Left lung (tissue), 10 donors: ENCODE measurements around the gene PROX1. TPM values are rescaled to one million over a fixed set of nuclear protein-coding genes. Genes with fewer than 3 reads are reported as not detected.

Experiments used
- ATAC-seq: fragments of 200-7000 bp; cut with Tn5 transposase; one replicate; pipeline ENCODE4 v1.9.1; 2020; ENCODE audit warnings: moderate library complexity
- DNase-seq, 4 donors: peaks; one replicate each; pipeline ENCODE4 v3.0.0-alpha.2; 2013 to 2020
- H3K27ac ChIP-seq, 2 donors: fragments of 200-600 bp; sonication (generic) in 1 of 2; one replicate each; pipeline versions ENCODE4 v1.5.0 to v1.8.0; 2020 to 2021
- H3K27me3 ChIP-seq, 2 donors: fragments of 200-600 bp; sonication (generic) in 1 of 2; one replicate each; pipeline versions ENCODE4 v1.5.0 to v1.8.0; 2020 to 2021
- H3K36me3 ChIP-seq, 2 donors: fragments of 200-600 bp; sonication (generic) in 1 of 2; one replicate each; pipeline versions ENCODE4 v1.5.0 to v1.8.0; 2020 to 2021
- H3K4me1 ChIP-seq, 2 donors: fragments of 200-600 bp; one replicate each; pipeline ENCODE4 v1.8.0; 2021
- H3K4me3 ChIP-seq, 2 donors: fragments of 200-600 bp; sonication (generic) in 1 of 2; one replicate each; pipeline versions ENCODE4 v1.5.0 to v1.8.0; 2020 to 2021; ENCODE audit warnings: mild to moderate bottlenecking in 1 of 2
- H3K9me3 ChIP-seq, 2 donors: fragments of 200-600 bp; sonication (generic) in 1 of 2; one replicate each; pipeline versions ENCODE4 v1.5.0 to v1.8.0; 2020 to 2021
- intact Hi-C, 2 donors: fragments of 100-400 bp; cut with DNase I; formaldehyde crosslinking; loops; one replicate each; pipeline versions ENCODE4 v1.11.2 to v1.14.2; 2022
- polyA plus RNA-seq, 6 donors: library from polyadenylated mRNA; unstranded; fragments of 120-200 nt; gene quantifications; one replicate each; pipeline ENCODE4 v1.2.1, GENCODE V29; 2013; ENCODE audit not compliant: insufficient read length in 6 of 6
- total RNA-seq, 2 donors: library from RNA; stranded (reverse); fragmentation: NEBNext Ultra II Directional; extraction: Animal tissue kit (Norgen Biotek cat#: 25700); gene quantifications; one replicate each; pipeline ENCODE4 v1.2.1, GENCODE V29; 2021
- TF ChIP-seq, protein P1 (sequence below), 2 donors: fragments of 200-600 bp; sonication (generic) in 1 of 2; IDR thresholded peaks; one replicate each; pipeline versions ENCODE4 v1.5.0 to v1.8.0; 2021; ENCODE audit warnings: antibody characterized with exemption in 2 of 2
- donor health status: DM: no; HTN: yes; CAD: no.
- donor health status: DM: no; HTN: no; CAD: no.

Gene PROX1
- total and polyA plus RNA-seq, 8 donors, result 6.2 to 15.3 (median 9.1) TPM

DNA sequence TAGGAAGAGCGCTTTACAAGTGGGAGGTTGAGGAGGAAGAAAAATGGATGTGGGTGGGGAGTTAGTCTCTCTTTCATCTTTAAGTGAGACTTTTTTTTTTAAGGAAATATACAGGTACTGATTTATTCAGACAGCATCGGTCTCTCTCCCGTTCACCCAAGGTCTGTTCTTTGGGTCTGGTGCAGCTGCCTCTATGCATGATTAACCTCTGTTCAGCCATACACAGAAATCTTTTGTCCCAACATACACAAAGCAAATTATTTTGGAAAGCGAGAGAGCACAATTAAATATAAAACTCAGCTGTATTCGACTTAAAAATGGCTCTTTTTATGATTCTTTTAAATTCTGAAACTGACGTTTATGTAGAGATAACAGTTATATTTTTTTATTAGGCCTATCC lies 11.0 kb downstream of the PROX1 start:
- Histone ChIP-seq H3K4me3 (no peak overlapping the region), H3K9me3 (no peaks in the 10 kb centered on the region), H3K27ac (no peak overlapping the region), H3K36me3 (no peaks in the 10 kb centered on the region), H3K27me3 (peaks cover 0 to 8% of the 10 kb centered on the region in 2 donors), H3K4me1 (no peaks in the 10 kb centered on the region)
- intact Hi-C loops, result no loop called here
- DNase-seq (no peak), ATAC-seq (no peak)
- TF ChIP-seq, protein P1, sequence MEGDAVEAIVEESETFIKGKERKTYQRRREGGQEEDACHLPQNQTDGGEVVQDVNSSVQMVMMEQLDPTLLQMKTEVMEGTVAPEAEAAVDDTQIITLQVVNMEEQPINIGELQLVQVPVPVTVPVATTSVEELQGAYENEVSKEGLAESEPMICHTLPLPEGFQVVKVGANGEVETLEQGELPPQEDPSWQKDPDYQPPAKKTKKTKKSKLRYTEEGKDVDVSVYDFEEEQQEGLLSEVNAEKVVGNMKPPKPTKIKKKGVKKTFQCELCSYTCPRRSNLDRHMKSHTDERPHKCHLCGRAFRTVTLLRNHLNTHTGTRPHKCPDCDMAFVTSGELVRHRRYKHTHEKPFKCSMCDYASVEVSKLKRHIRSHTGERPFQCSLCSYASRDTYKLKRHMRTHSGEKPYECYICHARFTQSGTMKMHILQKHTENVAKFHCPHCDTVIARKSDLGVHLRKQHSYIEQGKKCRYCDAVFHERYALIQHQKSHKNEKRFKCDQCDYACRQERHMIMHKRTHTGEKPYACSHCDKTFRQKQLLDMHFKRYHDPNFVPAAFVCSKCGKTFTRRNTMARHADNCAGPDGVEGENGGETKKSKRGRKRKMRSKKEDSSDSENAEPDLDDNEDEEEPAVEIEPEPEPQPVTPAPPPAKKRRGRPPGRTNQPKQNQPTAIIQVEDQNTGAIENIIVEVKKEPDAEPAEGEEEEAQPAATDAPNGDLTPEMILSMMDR (IDR thresholded peaks at IDR 0.05), result no peak

DNA sequence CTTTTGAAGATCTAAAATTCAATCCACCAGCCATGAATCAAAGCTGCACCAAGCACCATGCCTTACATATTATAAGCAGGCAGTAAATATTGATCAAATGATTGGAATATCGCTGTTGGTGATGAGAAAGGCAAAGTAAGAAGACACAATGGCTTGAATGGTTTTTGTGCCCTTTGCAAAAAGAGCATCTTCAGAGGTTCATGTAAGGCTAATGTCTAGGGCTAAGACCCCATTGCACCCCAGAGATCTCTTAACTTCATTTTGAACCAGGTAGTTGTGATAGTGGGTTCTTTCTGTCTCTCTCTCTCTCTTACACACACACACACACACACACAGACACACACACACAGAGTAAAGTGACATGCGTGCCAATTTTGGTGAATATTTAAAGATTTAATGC lies 12.0 kb downstream of the PROX1 start:
- H3K36me3 ChIP-seq, result no peaks in the 10 kb centered on the region
- TF ChIP-seq, protein P1 (IDR thresholded peaks at IDR 0.05), result no peak
- H3K4me3 ChIP-seq, result no peak overlapping the region
- intact Hi-C loops, result no loop called here
- H3K9me3 ChIP-seq, result no peaks in the 10 kb centered on the region
- no peaks in the 10 kb centered on the region for H3K4me1 ChIP-seq
- DNase-seq (no peak), ATAC-seq (no peak)
- no peaks in the 10 kb centered on the region for H3K27me3 ChIP-seq
- no peak overlapping the region for H3K27ac ChIP-seq

DNA sequence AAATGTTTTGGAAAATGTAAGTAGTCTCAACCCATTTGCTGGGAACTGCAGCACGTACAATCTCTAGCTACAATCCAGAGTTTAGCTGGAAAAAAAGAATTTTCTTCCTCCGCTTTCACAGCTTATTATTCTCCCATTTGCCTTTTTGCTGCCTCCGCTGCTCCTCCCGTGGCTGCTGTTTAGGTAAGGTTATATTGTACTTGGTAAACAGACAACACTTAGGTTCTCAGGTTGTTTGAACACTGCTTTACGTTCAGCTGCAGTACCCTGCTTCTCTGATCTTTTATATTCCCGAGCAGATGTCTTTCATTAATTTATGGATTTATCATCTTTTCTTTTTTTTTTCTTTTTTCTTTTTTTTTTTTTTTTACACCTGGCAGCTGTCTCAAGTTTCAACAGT lies 14.3 kb downstream of the PROX1 start:
- ATAC-seq, result no peak
- H3K4me3 ChIP-seq, result no peak overlapping the region
- TF ChIP-seq, protein P1 (IDR thresholded peaks at IDR 0.05), result no peak
- no peaks in the 10 kb centered on the region for H3K36me3 ChIP-seq
- H3K4me1 ChIP-seq, result no peaks in the 10 kb centered on the region
- H3K27me3 ChIP-seq, result no peaks in the 10 kb centered on the region
- no peaks in the 10 kb centered on the region for H3K9me3 ChIP-seq
- DNase-seq, result no peak
- H3K27ac ChIP-seq, result no peak overlapping the region
- intact Hi-C loops, result no loop called here

DNA sequence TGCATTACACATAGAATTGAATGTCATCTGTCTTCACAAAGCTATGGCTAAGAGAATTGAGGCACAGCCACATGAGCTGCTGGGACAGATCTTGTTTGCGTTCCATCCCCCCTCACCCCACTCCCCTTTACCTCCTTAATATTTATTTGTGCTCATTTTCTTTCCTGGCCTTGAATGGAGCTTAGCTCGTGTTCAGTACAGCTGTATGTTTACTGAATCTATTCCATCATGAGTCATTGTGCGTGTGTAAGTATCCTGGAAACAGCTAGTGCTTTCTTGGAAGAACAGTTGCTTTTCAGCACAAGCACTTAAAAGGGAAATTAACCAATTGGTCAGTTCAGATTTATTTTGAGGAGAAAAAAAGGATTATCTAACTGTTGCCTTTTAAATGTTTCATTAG lies 14.7 kb downstream of the PROX1 start:
- DNase-seq (peak in 1 of 4 donors; percentile 84), ATAC-seq (peak; percentile 83)
- H3K9me3 ChIP-seq, result no peaks in the 10 kb centered on the region
- H3K36me3 ChIP-seq, result no peaks in the 10 kb centered on the region
- H3K4me3 ChIP-seq, result no peak overlapping the region
- H3K27ac ChIP-seq, result no peak overlapping the region
- no peaks in the 10 kb centered on the region for H3K4me1 ChIP-seq
- no peaks in the 10 kb centered on the region for H3K27me3 ChIP-seq
- intact Hi-C loops, result no loop called here
- TF ChIP-seq, protein P1 (IDR thresholded peaks at IDR 0.05), result no peak

DNA sequence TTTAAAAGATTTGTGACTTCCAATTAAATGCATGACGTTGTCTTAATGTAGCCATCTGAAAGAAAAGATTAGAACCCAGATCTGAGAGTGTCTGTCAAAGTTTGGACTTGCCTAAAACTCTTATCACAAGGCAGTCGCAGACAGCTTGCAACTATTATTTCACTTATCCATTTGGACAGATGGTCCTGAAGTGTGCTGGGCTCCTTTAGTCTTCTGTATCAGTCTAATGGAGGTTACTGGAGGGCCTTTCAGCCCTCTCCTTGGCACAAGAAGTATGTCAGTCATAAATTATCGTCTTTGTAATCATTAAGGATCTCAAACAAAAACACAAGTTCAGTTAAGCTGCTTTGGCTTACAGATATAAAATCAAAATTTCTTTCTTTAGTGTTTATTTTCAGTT lies 15.5 kb downstream of the PROX1 start:
- Histone ChIP-seq H3K9me3 (no peaks in the 10 kb centered on the region), H3K4me1 (no peaks in the 10 kb centered on the region), H3K4me3 (no peak overlapping the region), H3K27ac (no peak overlapping the region), H3K36me3 (no peaks in the 10 kb centered on the region), H3K27me3 (no peaks in the 10 kb centered on the region)
- ATAC-seq (no peak), DNase-seq (no peak)
- TF ChIP-seq, protein P1 (IDR thresholded peaks at IDR 0.05), result no peak
- intact Hi-C loops, result no loop called here
